Measurements from ENCODE around the gene DNAI2.

The DNAI2 gene

DNA sequence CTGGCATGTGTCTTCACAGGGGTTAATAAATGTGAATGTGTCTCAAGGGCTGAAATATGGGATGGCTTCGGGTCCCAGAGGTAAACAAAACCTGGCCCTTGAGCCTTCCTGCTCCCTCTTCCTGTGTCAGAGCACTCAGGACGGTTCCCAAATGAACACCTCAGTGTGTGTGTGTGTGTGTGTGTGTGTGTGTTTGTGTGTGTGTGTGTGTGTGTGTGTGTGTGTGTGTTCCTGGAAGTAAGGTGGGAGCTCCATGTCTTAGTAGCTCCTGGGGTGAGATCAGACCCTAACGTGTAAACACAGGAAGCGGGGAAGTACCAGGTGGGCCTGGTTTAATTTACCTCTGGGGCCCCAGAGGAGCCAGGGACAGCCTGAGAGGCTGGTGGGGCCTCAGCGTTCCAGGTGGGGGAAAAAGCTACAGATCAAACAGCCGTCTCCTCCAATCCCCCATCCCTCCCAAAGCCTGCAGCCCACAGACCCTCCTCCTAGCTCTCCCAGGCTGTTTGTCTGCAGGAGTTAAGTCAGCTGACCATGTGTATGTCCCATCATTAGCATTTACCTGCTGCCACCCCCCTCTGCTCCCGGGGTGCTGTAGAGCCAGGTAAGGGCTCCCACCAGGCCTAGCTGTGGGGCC is 58.1 kb downstream of the DNAI2 start:
- Histone ChIP-seq H3K27ac (no peak overlapping the region), H3K4me3 (no peak overlapping the region)

DNA sequence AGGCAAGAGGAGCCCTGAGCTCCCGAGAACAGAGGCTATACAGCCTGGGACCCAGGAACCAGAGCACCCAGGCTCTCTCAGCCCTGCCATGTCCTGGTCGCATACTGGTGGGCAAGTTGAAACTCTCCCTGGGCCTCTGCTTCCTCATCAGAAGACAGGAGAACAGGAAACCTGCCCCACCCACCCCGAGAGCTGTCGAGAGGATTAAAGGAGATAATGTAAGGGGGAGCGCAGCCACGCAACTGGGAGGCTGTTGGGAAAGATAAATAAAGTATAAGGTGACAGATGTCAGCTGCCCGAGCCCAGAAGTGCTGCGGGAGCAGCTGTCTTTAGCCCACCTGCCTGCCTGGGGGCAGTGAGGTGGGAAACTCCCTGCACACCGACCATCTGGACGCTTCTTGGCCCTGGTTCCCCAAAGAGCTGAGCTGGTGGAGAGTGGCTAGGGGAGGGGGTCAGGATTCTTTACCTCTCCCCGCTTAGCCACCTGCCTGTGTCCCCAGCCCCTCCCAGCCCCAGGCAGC is 58.8 kb downstream of the DNAI2 start:
- no peak overlapping the region for H3K27ac ChIP-seq

DNA sequence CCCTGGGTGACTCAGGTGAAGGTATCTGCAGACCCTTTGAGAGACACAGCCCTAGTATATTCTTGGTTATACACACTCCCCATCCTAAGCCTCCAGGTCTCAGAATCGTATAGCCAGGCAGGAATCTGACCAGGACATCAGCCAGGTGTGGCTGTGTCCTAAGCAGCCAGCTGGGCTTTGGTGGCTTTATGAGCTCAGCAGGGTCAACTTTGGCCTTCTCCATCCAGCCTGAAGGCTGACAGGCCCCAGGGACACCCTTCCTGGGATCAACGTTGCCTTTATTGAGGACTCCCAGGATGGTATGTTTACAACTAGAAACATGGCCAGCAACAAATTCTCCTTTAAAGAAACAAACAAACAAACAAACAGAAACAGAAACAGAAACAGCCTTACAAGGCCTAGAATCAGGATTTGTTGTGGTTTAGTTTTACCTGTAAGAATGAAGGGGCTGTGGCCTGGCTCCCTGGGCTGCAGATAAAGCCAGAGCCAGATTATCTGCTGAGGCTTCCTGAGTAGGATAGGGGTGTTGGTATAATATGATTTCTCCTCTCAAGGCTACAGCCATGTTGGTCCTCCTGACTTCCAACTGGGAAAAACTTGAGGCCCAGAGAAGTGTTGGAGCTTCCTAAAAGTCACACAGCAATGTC is 60.5 kb downstream of the DNAI2 start:
- no peak overlapping the region for H3K4me3 ChIP-seq
- H3K27ac ChIP-seq, result no peak overlapping the region

More for the DNA sequence above, 58.8 kb downstream of the DNAI2 start:
- H3K4me3 ChIP-seq, result no peak overlapping the region

- Histone ChIP-seq H3K27ac (no peak overlapping the region), H3K4me3 (no peak overlapping the region)
These were observed 61.6 kb downstream of the DNAI2 start for GRCh38 chr17:74335529-74336062.

- H3K4me3 ChIP-seq, result no peak overlapping the region
- no peak overlapping the region for H3K27ac ChIP-seq
These were observed 62.3 kb downstream of the DNAI2 start for GRCh38 chr17:74336307-74336706.

DNA sequence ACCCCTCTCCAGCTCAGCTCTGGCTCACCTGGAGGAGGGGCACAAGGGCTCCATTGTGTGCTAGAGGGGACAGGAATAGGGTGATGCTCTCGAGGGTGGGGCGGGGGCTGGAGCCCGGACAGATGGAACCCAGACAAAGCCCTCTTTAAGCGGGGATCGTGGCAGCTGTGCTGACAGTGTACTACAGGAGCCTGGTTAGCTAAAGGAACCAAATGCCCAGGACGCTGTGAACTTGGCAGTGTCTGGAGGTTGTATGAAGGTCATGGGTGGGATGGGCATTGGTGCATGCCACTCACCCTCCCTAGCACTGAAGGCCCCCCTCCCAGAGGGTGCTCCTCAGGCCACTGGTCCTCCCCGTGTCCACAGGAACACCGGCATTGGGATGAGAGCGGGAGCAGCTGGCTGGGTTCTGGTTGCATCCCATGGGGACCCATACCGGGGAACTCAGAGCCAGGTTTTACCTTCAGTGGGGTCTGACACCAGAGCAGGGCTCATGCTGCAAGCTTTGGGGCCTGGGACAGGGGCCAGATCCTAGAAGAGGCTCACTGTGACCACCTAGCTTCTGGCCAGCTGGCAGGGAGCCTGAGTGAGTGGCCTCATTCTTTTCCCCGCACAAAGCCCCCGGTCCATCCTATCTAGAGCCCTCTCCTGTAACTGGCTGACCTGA is 63.9 kb downstream of the DNAI2 start:
- no peak overlapping the region for H3K27ac ChIP-seq
- H3K4me3 ChIP-seq, result no peak overlapping the region

GRCh38 chr17:74339537-74340195 is 65.6 kb downstream of the DNAI2 start:
- H3K27ac ChIP-seq, result no peak overlapping the region
- H3K4me3 ChIP-seq, result no peak overlapping the region

DNA sequence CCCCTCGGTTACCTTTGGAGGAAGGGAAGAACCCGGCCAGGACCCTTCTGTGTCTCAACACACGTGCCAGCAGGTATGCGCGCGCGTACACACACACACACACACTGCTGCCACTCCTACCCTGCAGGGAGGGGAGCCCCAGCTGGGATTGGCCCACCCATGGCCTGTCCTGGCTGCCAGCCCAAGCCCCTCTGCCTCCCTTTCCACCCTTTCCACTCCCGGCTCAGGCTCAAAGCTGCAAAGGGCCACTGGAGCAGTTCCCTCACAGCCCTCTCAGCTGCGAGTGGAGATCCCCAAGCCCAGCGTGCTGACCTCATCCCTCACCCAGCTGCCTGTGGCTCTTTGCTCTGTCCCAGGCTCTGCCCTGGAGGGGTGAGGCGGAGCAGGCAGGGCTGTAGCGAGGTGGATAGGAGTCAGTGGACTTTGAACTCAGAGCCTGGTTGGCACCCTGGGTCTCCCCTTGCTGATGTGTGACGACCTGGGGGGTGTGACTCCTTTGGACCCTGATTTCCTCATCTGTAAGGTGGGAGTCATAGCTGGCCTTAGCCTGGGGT is 66.5 kb downstream of the DNAI2 start:
- H3K4me3 ChIP-seq, result no peak overlapping the region
- H3K27ac ChIP-seq, result no peak overlapping the region

GRCh38 chr17:74342224-74342623 is 68.2 kb downstream of the DNAI2 start:
- H3K27ac ChIP-seq, result no peak overlapping the region

GRCh38 chr17:74343121-74343520 is 69.1 kb downstream of the DNAI2 start:
- Histone ChIP-seq H3K27ac (no peak overlapping the region), H3K4me3 (no peak overlapping the region)

More at GRCh38 chr17:74342224-74342623, 68.2 kb downstream of the DNAI2 start:
- no peak overlapping the region for H3K4me3 ChIP-seq

GRCh38 chr17:74343526-74344284 is 69.7 kb downstream of the DNAI2 start:
- Histone ChIP-seq H3K4me3 (no peak overlapping the region), H3K27ac (no peak overlapping the region)

GRCh38 chr17:74344658-74345057 is 70.6 kb downstream of the DNAI2 start:
- Histone ChIP-seq H3K4me3 (no peak overlapping the region), H3K27ac (no peak overlapping the region)

- H3K4me3 ChIP-seq, result no peak overlapping the region
These were observed 71.6 kb downstream of the DNAI2 start for GRCh38 chr17:74345433-74346241.

GRCh38 chr17:74347646-74348045 is 73.6 kb downstream of the DNAI2 start:
- Histone ChIP-seq H3K4me3 (no peak overlapping the region), H3K27ac (no peak overlapping the region)

More at GRCh38 chr17:74345433-74346241, 71.6 kb downstream of the DNAI2 start:
- H3K27ac ChIP-seq, result no peak overlapping the region

GRCh38 chr17:74349120-74349519 is 75.1 kb downstream of the DNAI2 start:
- Histone ChIP-seq H3K27ac (no peak overlapping the region), H3K4me3 (no peak overlapping the region)

GRCh38 chr17:74350486-74350885 is 76.5 kb downstream of the DNAI2 start:
- no peak overlapping the region for H3K4me3 ChIP-seq
- no peak overlapping the region for H3K27ac ChIP-seq

GRCh38 chr17:74351552-74352210 is 77.6 kb downstream of the DNAI2 start:
- no peak overlapping the region for H3K27ac ChIP-seq
- H3K4me3 ChIP-seq, result no peak overlapping the region
